NCI-H2227 treated with DMSO at 0.1 percent for 48 hours (cell line): Measurements from ENCODE around the gene CSTF1.
"Not testable (repeated sequence)": the region's sequence is repeated elsewhere in the genome, so short reads cannot be mapped to it uniquely, and the experiment has no call there.

Experiments used
- DNase-seq: peaks from one replicate; lab custom pipeline; 2025; lab: John Stamatoyannopoulos, UW

CSTF1 gene

GRCh38 chr20:56409521-56409920 is 17.1 kb downstream of the CSTF1 start:
- DNase-seq = no peak

GRCh38 chr20:56409956-56410355 is 17.5 kb downstream of the CSTF1 start:
- no peak for DNase-seq

GRCh38 chr20:56411287-56411686 is 18.8 kb downstream of the CSTF1 start:
- not testable (repeated sequence) for DNase-seq

- DNase-seq = no peak
Measured at GRCh38 chr20:56411759-56412472, 19.5 kb downstream of the CSTF1 start, which contains the start of gene CASS4. CASS4 (plus strand) TSS chr20:56412260; CDS start chr20:56412459, 199 bp downstream.

GRCh38 chr20:56412473-56412790 is 20.0 kb downstream of the CSTF1 start:
- DNase-seq = no peak

GRCh38 chr20:56412949-56413348 is 20.5 kb downstream of the CSTF1 start:
- no peak for DNase-seq

GRCh38 chr20:56414842-56415765 is 22.7 kb downstream of the CSTF1 start:
- no peak for DNase-seq

GRCh38 chr20:56417402-56417801 is 25.0 kb downstream of the CSTF1 start:
- DNase-seq = no peak

GRCh38 chr20:56417911-56418310 is 25.5 kb downstream of the CSTF1 start:
- DNase-seq = no peak

GRCh38 chr20:56418385-56418861 is 26.0 kb downstream of the CSTF1 start:
- DNase-seq = no peak

GRCh38 chr20:56420028-56420427 is 27.6 kb downstream of the CSTF1 start:
- DNase-seq = no peak

GRCh38 chr20:56420940-56421688 is 28.7 kb downstream of the CSTF1 start:
- DNase-seq = no peak

- no peak for DNase-seq
Measured at GRCh38 chr20:56422076-56422823, 29.8 kb downstream of the CSTF1 start.

- DNase-seq = no peak
Measured at GRCh38 chr20:56422824-56423189, 30.4 kb downstream of the CSTF1 start.

- no peak for DNase-seq
Measured at GRCh38 chr20:56423211-56423610, 30.8 kb downstream of the CSTF1 start.

GRCh38 chr20:56423886-56424285 is 31.4 kb downstream of the CSTF1 start:
- no peak for DNase-seq

- DNase-seq = no peak
Measured at GRCh38 chr20:56424931-56425330, 32.5 kb downstream of the CSTF1 start.

- DNase-seq = no peak
Measured at GRCh38 chr20:56426026-56426425, 33.6 kb downstream of the CSTF1 start.

- no peak for DNase-seq
Measured at GRCh38 chr20:56426926-56427325, 34.5 kb downstream of the CSTF1 start.

GRCh38 chr20:56427797-56428196 is 35.4 kb downstream of the CSTF1 start:
- no peak for DNase-seq

GRCh38 chr20:56428410-56428809 is 36.0 kb downstream of the CSTF1 start:
- DNase-seq = no peak

GRCh38 chr20:56428881-56429280 is 36.4 kb downstream of the CSTF1 start:
- no peak for DNase-seq
